NOMO-1 treated with dmso at 0.1 percent for 144 hours (cell line): ENCODE results near the gene OSGIN1.

Source experiments
- DNase-seq: peaks from one replicate; lab custom pipeline; 2025; ENCODE audit not compliant: unreplicated experiment; lab: John Stamatoyannopoulos, UW

The OSGIN1 gene

DNA sequence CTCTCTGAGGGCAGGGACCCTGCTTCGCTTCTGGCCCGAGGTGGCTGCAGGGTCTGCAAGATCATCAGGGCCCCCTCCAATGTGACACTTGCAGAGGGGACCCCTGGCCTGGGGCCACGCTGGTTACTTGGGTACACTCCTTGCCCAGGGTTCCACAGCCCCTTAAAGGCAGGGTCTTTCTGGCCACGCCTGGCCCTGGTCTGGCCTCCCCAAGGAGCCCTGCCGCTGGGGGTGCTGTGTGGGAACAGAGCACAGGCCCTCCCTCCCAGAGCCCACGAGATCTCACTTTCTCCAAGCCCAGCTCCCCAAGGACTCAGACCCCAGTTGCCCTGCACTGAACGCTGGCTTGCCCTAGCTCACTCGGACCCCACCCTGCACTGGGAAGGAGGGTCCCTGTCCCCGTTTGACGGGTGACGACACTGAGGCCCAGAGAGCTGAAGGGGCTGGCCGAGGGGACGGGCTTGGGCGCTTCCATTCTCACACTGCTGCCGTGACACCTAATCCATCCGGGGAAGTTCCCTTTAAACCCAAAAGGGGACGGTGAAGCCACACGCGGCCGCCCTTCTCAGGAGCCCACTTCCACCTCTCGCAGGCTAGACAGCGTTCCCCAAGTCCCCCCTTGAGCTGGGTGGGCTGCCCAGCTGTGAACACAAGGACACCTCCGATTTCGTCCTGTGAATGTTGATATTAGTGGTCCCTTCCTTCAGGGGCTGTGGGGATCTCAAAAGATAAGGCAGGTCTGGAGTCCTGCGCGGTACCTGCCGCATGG is 26.9 kb upstream of the OSGIN1 start:
- DNase-seq, result no peak

DNA sequence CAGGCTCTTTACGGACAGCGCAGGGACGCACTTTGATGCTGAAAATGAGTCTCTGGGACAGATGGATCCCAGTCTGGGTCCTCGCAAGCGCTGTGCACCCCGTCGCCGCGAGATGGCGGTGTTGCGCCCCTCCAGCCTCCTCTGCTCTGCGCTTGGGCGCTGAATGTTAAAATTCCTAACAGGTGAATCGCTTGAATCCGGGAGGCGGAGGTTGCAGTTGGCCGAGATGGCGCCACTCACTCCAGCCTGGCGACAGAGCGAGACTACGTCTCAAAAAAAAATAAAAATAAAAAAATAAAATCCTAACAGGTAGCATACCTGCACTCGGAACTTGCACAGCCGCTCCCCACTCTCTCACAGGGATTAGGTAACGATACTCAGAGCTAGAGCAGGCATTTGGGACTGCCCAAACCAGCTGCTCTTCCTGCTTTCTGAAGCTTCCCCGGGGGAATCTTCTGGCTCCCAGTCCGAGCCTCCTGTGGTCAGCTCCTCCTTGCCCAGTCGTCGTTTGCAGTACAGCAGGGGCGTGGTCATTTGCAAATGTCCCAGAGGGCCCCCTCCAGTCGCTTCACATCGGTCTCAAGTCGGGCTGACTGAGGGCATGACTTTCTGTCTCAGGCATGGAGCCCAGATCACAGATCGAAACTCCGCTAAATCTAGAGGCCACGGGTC is 26.2 kb upstream of the OSGIN1 start:
- DNase-seq, result no peak

DNA sequence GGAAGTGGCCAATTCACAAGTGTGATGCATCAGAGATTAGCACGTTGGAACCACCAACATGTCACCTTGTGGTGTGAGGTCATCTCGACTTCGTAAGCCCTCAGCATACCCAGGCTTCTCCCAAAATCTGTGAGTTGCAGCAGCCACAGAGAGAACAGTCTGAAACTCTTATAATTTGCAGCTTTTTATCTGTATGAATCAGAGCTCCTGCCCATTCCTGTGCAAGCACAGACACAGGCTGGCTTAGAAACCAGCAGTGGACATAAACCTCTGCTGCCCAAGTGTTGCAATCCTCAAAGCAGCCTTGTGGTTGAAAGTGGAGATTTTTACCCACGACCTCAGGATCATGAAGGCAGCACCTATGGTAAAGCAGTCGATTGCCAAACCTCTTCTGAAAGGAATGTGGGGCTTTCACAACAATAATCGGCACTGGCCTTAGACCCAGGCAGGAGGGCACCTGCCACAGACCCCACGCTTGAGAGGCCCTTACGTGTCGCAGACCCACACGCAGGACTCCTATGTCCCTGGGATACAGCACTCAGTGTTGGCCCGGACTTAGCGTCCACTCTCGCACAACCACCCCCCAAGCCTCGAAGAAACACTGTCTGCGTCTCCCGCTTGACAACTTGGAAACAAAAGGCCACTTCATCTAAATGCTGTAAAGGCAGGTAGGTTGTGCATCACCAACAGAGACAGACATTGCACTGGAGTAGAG is 24.5 kb upstream of the OSGIN1 start:
- no peak for DNase-seq

DNA sequence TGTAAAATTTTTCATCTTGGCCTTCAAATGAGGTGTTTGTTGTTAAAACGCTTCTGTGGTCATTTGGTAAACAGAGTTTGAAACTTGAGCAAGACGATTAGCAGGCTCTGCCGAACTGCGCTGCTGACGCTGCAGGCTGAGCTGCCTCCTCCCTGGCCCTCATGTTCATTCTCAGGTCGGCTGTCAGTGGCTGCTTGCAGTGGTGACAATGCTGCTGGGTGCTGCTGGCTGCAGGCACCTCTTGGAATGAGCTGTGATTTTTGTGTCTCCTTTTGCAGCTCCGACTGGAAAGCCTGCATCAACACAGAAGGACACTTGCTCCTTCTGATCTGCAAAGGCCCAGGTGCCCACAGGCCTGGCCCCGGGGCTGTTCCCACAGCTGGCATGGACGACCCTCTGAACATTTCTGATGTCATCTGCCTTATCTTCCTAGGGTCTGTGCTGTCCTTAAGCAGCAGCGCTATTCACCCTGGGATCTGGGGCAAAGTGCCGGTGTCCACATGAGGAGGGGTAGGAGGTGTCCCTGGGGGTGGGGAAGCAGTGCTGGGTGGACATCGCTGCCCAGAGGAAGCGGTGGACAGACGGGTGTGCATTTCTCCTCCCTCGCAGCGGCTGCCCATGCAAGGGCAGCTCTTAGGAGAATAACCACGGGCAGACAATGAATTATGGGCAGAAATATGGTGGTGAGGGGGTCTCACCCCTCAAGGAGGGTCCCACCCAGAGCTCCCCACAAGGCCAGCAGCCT is 23.1 kb upstream of the OSGIN1 start:
- no peak for DNase-seq

DNA sequence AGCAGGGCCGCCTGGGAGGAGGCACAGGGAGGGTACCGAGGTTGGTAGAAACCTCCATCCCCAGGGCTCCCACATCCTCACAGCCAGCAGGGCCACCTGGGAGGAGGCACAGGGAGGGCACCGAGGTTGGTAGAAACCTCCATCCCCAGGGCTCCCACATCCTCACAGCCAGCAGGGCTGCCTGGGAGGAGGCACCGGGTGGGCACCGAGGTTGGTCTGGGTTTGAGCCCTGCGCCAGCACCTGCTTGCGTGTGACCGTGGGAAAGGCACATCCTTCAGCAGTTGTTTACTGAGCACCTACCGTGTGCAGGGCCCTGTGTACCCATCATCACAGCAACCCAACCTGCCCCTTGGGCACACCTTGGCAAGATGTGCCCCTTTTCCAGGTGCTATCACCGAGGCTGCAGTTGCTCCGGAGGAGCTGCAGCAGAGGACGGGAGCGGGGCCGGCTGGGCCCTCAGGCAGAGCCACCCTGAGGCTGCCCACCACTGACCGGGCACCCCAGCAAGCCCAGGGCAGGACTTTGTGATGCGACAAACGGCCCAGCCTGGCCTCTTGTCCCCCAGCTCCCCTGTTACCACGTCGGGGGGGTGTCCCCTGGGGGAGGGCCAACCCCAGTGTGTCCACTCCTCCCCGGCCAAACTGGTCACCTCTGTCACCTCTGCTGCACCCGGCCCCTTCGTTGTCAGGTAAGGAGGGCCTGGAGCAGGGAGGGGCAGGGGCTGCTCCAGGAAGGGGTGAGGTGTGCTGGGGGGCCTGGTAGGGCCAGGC is 22.1 kb upstream of the OSGIN1 start:
- no peak for DNase-seq

DNA sequence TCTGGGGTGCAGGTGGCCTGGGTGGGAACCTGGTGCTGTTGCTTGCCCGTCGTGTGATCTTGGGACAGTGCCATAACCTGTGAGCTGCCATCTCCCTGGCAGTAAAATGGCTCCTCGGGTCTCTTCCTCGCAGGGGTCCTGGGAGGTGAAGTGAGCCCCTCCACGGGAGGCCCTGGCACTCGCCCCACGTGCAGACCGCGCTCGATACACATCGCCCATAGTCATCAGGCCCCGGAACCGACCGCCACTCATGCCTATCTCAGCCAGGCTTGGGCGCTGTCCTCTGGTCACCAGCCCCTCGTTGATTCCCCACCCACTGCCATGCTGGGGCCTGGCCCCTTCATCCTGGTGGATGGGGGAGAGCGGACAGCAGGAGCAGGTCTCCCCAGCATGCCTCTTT is 21.5 kb upstream of the OSGIN1 start:
- DNase-seq, result no peak

DNA sequence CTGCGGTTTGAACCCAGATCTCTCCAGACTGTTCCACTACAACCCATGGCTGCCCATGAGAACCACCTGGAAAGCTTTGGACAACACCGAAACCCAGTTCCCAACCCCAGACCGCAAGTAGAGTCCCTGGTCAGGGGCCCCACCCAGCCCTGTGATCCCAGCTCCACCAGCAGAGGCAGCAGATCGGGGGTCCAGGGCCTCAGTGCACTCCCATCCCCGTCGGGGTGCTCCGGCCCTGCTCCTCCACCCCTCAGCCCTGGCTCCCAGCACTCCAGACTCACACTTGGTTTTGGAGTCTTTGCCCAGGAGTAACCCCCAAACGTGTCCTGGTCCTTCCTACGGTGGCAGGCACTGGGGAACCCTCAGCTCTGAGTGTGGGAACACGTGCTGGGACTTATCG is 20.7 kb upstream of the OSGIN1 start:
- DNase-seq, result no peak

DNA sequence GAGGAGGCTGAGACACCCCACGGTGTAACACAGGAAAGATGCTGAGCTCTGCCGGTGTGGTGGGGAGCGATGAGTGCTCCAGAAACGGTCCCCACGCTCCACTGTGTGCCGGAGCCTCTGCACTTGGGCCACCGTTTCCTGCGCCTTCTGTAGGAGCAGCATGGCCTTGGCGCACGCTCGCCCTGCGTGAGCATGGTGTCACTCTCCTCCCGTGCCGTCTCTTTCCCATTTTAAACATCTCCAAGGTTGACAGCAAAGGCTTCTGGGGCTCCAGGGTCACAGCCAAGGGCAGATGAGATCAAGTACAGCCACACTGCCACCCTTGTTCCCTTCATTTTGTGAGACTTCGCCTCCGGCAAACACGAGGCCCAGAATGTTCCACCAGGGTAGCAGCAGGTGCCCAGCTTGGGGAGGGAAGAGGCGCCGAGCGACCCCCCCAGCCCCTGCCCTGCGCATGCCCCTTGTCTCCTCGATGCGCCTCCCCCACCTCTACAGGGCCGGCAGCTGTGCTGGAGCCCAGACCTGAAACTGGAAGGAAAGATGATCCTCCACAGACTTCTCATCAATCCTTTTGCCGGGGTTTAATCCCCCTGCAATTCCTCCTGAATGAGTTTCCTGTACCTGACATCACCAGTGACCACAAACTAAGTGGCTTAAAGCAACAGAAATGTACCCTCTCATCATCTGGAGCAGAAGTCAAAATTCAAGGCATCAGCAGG is 19.9 kb upstream of the OSGIN1 start:
- no peak for DNase-seq

DNA sequence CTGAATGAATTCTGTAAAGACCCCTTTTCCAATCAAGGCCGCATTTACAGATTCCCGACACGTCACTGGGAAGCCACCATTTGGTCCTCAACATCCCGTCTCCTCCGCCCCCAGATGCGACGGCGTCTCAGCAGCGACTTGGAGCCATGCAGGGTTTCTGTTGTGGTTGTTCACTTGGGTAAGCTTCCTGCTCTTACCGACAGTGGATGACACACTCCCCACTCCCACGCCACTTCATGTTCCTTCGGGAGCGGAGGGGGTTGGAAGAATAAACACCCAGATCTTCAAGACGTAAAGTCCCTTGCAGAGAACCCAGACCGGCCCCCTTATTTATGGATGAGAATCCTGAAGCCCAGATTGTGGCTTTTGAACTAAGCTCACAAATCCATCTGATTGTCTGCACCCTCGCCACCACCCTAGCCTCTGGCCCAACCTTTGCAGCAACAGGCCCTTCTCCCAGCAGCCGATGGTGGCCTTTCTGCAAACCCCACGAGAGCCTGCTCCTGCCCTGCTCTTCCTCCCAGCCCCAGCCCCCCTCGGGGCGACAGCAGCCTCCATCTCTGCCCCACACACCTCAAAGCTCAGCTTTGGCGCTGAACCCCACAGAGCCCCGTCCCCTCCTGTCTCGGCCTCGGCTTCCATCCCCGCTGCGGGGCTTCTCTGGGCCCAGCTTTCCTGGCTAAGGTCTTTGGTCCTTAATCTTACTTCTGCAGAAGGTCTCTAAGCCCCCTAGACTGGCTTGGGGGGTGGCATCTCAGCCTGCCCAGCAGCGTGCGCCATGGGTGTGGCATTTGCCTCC is 19.0 kb upstream of the OSGIN1 start:
- no peak for DNase-seq

DNA sequence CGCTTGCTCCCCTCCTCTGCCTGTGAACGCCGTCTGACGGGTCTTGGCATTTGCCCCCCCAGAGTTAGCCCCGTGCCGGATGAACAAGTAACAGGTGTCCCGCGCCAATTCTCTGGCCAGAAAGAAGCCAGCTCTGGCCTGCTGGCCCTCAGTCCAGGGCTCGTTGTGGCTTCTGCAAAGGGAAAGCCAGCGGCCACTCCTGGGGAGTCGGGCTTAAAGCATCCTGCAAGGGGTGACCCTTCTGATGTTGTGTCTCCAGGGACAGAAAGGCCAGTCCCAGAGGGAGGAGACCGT is 18.4 kb upstream of the OSGIN1 start:
- no peak for DNase-seq

DNA sequence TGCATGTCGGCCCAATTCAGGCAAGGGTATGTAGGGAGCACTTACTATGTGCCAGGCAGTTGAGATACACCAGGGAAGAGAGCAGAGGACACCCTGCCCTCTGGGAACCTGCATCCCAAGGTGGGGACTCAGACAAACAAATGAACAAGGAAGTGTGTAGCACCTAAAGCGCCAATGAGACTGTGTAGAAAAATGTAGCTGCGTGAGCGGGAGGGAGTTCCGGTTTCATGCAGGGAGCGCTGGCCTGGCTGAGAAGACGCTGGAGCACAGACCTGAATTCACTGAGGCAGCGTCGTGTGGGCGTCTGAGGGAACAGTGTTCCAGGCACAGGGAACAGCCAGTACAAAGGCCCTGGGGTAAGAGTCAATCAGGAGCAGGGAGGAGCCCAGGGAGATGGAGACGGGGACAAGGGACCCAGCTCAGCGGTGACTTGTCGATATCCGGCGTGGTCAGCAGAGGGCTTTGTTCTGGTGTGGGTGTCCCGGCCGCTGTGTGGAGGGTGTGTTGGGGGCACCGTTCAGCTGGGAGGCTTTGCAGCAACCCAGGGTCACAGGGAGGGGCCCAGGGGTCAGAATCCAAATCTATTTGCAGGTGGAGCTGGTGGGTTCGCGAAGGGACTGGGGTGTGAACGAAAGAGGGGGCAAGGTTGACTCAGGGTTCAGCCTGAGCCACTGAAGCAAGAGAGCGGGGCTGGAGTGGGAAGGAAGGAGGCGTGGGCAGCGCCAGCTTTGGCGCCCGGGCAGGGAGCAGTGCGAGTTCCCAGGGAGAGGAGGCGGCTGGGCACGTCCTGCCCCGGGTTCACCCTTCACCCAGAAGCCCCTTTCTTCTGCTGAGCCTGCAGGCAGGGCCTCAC is 17.8 kb upstream of the OSGIN1 start:
- no peak for DNase-seq

DNA sequence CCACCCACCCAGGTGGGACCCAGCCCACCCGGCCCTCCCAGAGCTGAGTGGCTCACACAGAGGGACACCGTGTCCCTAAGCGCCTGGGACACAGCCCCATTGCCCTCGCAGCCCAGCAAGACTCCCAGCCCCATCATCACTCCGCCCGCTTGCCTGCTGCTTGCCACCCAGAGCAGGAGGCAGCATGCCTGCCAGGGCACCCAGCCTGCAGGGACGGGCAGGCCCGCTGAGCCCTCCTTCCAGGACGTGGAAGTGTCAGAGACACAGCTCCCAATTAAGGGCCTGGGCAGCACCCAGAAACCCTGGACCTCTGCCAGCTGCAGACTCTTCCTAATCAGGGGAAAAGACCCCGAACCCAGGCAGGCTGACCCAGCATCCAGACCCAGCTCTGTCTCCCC is 17.2 kb upstream of the OSGIN1 start:
- DNase-seq, result no peak

DNA sequence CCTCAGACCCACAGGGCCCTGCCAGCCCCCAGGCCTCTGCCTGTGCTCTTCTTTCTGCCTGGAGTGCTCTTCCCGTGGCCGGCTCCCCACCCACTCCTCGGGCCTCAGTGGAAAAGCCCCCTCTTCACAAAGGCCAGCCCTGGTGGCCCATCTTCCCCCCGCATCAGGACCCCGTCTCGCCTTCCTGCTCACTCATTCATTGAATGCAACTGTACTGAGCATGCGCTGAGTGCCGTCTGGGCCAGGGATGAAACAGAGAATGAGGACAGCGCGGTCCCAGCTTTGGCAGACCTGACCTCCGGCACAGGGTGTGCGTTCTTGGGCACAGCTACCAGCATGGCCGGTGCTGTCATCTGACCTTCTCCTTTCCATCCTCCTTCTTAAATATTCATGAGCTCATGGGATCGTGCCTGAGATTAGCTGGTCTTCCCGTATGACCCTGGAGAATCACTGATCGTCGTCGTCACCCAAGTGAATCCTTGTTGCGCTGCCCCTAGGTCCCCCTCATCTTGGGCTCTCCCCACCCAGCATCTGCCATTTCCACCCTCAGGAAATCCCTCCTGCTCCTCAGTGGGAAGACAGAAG is 16.4 kb upstream of the OSGIN1 start:
- no peak for DNase-seq

DNA sequence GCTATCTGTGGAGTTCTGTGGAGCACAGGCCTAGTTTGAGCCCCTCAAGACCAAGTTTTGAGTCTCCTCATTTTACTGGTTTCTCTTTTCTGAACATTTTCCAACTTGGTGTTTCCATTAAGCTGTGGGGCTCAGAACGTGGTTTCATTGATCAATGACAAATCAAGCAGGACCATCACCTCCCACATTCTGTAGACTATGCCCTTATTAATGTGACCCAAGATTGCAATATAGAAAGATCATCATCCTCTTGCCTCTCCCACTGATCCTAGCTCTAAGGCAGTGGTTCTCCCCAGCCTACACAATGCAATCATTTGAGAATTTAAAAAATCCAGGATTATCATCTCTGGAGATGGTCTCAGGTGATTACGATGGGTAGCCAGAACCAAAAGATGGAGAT is 15.8 kb upstream of the OSGIN1 start:
- no peak for DNase-seq

DNA sequence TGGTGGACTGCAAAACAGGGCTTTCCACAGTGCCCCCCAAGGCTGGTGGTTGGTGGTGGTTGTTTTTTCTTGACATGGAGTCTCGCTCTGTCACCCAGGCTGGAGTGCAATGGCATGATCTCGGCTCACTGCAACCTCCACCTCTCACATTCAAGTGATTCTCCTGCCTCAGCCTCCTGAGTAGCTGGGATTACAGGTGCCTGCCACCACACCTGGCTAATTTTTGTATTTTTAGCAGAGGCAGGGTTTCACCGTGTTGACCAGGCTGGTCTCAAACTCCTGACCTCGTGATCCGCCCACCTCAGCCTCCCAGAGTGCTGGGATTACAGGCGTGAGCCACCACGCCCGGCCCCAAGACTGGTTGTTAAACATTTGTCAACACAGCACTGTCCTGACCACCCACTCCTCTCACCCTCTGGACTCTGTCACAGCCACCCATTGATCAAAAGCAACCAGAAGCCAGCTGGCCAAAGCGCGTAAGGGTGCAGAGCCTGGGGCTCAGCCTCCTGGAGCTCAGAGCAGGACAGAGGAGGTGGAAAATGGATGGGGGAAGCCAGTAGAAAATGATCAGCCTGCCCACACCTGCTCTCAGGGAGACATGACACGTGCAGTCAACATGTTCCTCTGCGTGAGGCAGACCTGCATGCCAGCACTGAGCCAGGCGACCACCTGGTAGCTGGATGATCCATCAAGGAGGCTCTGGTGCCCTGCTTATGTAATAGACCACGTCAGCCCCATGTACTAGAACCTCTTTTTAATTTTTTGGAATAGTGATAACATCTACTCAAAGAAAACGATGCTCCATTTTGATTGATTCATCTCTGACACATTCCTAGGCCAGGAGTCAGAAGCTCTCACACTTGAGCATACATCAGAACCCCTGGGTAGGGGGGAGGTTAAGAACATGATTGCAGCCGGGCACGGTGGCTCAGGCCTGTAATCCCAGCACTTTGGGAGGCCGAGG is 14.8 kb upstream of the OSGIN1 start:
- no peak for DNase-seq

DNA sequence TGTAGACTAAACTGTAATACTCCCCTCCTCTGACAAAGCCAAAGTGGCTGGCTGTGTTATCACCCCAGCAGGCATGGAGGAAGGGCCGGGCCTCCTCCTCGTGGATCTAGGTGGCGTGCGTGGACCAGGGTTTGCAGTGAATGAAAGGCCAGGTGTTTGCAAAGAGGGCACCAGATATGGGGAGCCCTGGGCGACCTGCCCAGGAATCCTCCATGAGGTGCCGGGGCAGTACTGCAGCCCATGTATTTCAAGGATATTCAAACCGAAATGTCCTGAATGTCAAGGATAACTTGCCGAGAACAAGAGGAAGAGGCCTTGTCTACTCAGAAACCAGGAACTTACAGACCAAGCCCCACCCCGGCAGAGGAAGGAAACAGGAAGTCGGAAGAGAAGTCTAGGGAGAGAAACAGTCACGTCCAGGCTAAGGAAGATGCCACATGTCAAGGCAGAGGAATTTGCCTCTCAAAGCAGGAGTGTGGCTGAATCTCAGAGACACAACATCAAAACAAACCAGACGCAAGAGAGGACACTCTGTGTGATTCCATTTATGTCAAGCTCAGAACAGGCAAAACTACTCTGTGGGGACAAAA is 13.7 kb upstream of the OSGIN1 start:
- DNase-seq, result peak; percentile 66

DNA sequence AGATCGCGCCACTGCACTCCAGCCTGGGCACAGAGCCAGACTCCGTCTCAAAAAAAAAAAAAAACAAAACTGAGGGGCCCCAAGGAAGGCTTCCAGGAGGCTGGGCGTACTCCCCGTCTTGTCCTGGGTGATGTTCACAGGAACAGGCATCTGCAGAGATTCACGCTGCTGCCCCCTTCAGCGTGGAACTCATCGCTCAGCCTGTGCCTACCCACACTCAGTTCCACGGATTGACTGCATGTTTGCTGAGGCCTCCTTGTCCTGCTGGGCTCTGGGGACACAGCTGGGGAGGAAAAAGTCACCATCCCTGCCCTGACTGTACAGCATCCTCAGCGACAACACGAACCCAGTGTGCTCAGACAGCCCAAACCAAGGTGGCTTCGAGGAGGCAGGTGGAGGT is 12.9 kb upstream of the OSGIN1 start:
- no peak for DNase-seq
